GM12878 (cell line): ENCODE measurements around the gene GRIP2. TPM values are rescaled to one million over a fixed set of nuclear protein-coding genes. Genes with fewer than 3 reads are reported as not detected.

Experiments
- ATAC-seq: fragments of 200-7000 bp; cut with Tn5 transposase; 3 replicates; pipeline ENCODE4 v1.9.1; 2020; ENCODE audit warnings: mild to moderate bottlenecking, moderate library complexity
- BruUV-seq: library from RNA; stranded (reverse); fragments of 400-500 nt; replicated peaks from 2 replicates; lab custom pipeline; 2021; lab: Mats Ljungman, UMichigan
- CTCF ChIA-PET: fragments of 300-600 bp; sonication (Branson Sonifier 250); formaldehyde crosslinking; extraction: SDS; loops from one replicate; lab custom pipeline; 2021; ENCODE audit warnings: inconsistent platforms; lab: Yijun Ruan, JAX
- POLR2A ChIA-PET: fragments of 350-600 bp; formaldehyde crosslinking; extraction: SDS; loops from one replicate; lab custom pipeline; 2021; ENCODE audit warnings: inconsistent platforms; lab: Charles Lee
- RAD21 ChIA-PET: fragments of 300-600 bp; sonication (Branson Sonifier 250); formaldehyde crosslinking; loops from one replicate; lab custom pipeline; 2023; ENCODE audit warnings: antibody characterized with exemption; ENCODE audit not compliant: unreplicated experiment; lab: Charles Lee
- SMC1A ChIA-PET: fragments of 300-600 bp; sonication (Branson Sonifier 250); formaldehyde crosslinking; loops from one replicate; lab custom pipeline; 2023; ENCODE audit not compliant: unreplicated experiment, uncharacterized antibody; lab: Charles Lee
- DNase-seq: peaks from one replicate; pipeline ENCODE4 v3.0.0-alpha.2; 2011; ENCODE audit warnings: low read depth, low spot score
- FAIRE-seq: peaks from 3 replicates; lab custom pipeline; 2011; peaks lifted over from hg19 to GRCh38; lab: Jason Lieb, UNC
- H2AFZ ChIP-seq: 2 replicates; pipeline ENCODE4 v1.6.0; 2011; ENCODE audit warnings: low read depth, low read length, control low read depth; ENCODE audit not compliant: control insufficient read depth
- H3K27ac ChIP-seq: 2 replicates; pipeline ENCODE4 v1.5.1; 2011; ENCODE audit warnings: control low read depth; ENCODE audit not compliant: control insufficient read depth, insufficient read depth
- H3K27me3 ChIP-seq, 2 experiments: replicated peaks in 1 of 2; 2 replicates each; pipeline versions ENCODE4 v1.6.0 to v1.6.1; 2011; ENCODE audit warnings: low read length in 1 of 2; ENCODE audit not compliant: control insufficient read depth in 2 of 2, insufficient read depth in 2 of 2
- H3K36me3 ChIP-seq, 2 experiments: 2 replicates each; pipeline ENCODE4 v1.5.1; 2011; ENCODE audit warnings: low read length in 1 of 2; ENCODE audit not compliant: control insufficient read depth in 2 of 2, insufficient read depth in 2 of 2
- H3K4me1 ChIP-seq: 2 replicates; pipeline ENCODE4 v1.6.1; 2011; ENCODE audit warnings: mild to moderate bottlenecking, low read length, moderate library complexity, mixed read lengths; ENCODE audit not compliant: control insufficient read depth, insufficient read depth
- H3K4me2 ChIP-seq: 2 replicates; pipeline ENCODE4 v1.6.0; 2011; ENCODE audit warnings: control low read depth; ENCODE audit not compliant: control insufficient read depth, insufficient read depth
- H3K4me3 ChIP-seq: fragments of 200-600 bp; sonication (generic); 2 replicates; pipeline ENCODE4 v1.5.1; 2016
- H3K79me2 ChIP-seq: 2 replicates; pipeline ENCODE4 v1.6.0; 2011; ENCODE audit warnings: low read length; ENCODE audit not compliant: control insufficient read depth, insufficient read depth
- H3K9ac ChIP-seq: 2 replicates; pipeline ENCODE4 v1.8.0; 2011; ENCODE audit warnings: low read length, control low read depth, mixed read lengths; ENCODE audit not compliant: control insufficient read depth, insufficient read depth
- H3K9me3 ChIP-seq: replicated peaks from 3 replicates; pipeline ENCODE4 v1.5.1; 2011; ENCODE audit warnings: mild to moderate bottlenecking, low read length; ENCODE audit not compliant: control insufficient read depth, insufficient read depth
- H4K20me1 ChIP-seq: 2 replicates; pipeline ENCODE4 v1.6.0; 2011; ENCODE audit not compliant: control insufficient read depth, insufficient read depth
- FOXK2 ChIP-seq: fragments of 450-650 bp; IDR thresholded peaks from 2 replicates; pipeline ENCODE4 v1.6.1; 2017; ENCODE audit warnings: mild to moderate bottlenecking, moderate library complexity
- GATAD2B ChIP-seq: fragments of 450-650 bp; conservative IDR thresholded peaks from 2 replicates; pipeline ENCODE4 v1.6.1; 2017; ENCODE audit warnings: low read depth, mild to moderate bottlenecking, moderate library complexity
- IRF3 ChIP-seq: fragments of 450-650 bp; IDR thresholded peaks from 2 replicates; pipeline ENCODE4 v1.6.1; 2014; ENCODE audit warnings: mild to moderate bottlenecking
- LARP7 ChIP-seq: fragments of 450-650 bp; IDR thresholded peaks from 2 replicates; pipeline ENCODE4 v1.6.1; 2017; ENCODE audit warnings: mild to moderate bottlenecking
- MAX ChIP-seq: IDR thresholded peaks from 2 replicates; pipeline ENCODE4 v1.6.1; 2012; ENCODE audit warnings: low read depth, low read length, improper control_type of control experiment
- WRNIP1 ChIP-seq: IDR thresholded peaks from 2 replicates; pipeline ENCODE4 v1.6.1; 2011; ENCODE audit warnings: low read depth, low read length, improper control_type of control experiment, borderline replicate concordance
- ZNF274 ChIP-seq: IDR thresholded peaks from one replicate; pipeline ENCODE4 v1.8.0; 2011; ENCODE audit not compliant: insufficient read length, insufficient read depth
- WGBS: methylation state at CpG from one replicate; pipeline ENCODE4 v1.1.6; 2016; ENCODE audit warnings: low lambda C conversion rate; ENCODE audit not compliant: insufficient replicate concordance, insufficient coverage; ENCODE audit errors: missing lambda C conversion rate; 5-methylcytosine and 5-hydroxymethylcytosine counted together
- in situ Hi-C: fragments of 300-500 bp; cut with MboI; formaldehyde crosslinking; loops from 9 replicates; pipeline ENCODE4 v1.14.3; 2018; ENCODE audit warnings: mixed read lengths
- intact Hi-C: fragments of 100-400 bp; cut with micrococcal nuclease; formaldehyde crosslinking; loops from one replicate; pipeline ENCODE4 v1.14.2; 2022; ENCODE audit not compliant: unreplicated experiment
- polyA plus RNA-seq, 11 experiments: library from polyadenylated mRNA; depleted of rRNA in 4 of 11; unstranded in 6 of 11; stranded (reverse) in 5 of 11; fragments of >200 nt; fragmentation: Nextera tagmentation in 4 of 11; fragmentation: Illumina TruSeq in 1 of 11; extraction: Ambion mirVana in 4 of 11; extraction: Trizol in 1 of 11; gene quantifications; 1 replicate in 1 of 11; 2 replicates in 10 of 11; pipeline versions ENCODE4 v1.2.1 to v1.2.3, GENCODE V29; 2011 to 2016; ENCODE audit warnings: inconsistent platforms in 2 of 11, missing spikeins in 2 of 11, low read depth in 1 of 11
- total RNA-seq, 4 experiments: library from RNA; depleted of rRNA in 3 of 4; stranded (reverse); fragments of >200 nt in 3 of 4; fragmentation: Illumina TruSeq in 1 of 4; extraction: Trizol in 1 of 4; gene quantifications; 2 replicates each; pipeline versions ENCODE4 v1.2.1 to v1.2.3, GENCODE V29; 2013 to 2021

Gene GRIP2
- total and polyA plus RNA-seq, 10 of the 15 experiments (the other 5 are each of a cell fraction or from before 2014, with no cell fraction given), result not detected

GRCh38 chr3:14457999-14458398 is 82.1 kb downstream of the GRIP2 start:
- H3K4me1 ChIP-seq, result no peaks in the 10 kb centered on the region
- no peak overlapping the region for H3K4me2 ChIP-seq
- H3K27me3 ChIP-seq, result no peaks in the 10 kb centered on the region
- WGBS, result 97% methylated on average over 9 of the region's 9 CpGs
- no peak for DNase-seq
- H3K27ac ChIP-seq, result no peak overlapping the region
- CTCF ChIA-PET, result interaction anchor here (0.8 to 1.9 kb wide), 10 partner anchors 9 to 468 kb away, joined by 3 to 5 read pairs (median 3); partner anchors contain the start of gene SLC6A6
- no peak overlapping the region for H2AFZ ChIP-seq
- no peak for ATAC-seq
- H3K4me3 ChIP-seq, result no peak overlapping the region
- peaks cover 8 to 16% of the 10 kb centered on the region in 2 experiments; a peak in 3 of 4 replicates for H3K36me3 ChIP-seq
- intact Hi-C loops, result no loop called here
- in situ Hi-C loops, result no loop called here
- SMC1A ChIA-PET, result interaction anchor here (0.6 to 2.0 kb wide), 11 partner anchors 10 to 248 kb away, joined by 3 to 9 read pairs (median 4); partner anchors contain the start of gene SLC6A6
- H3K9ac ChIP-seq, result no peak overlapping the region
- RAD21 ChIA-PET, result interaction anchor here (1.1 to 1.8 kb wide), 8 partner anchors 19 to 254 kb away, joined by 3 to 7 read pairs (median 4); partner anchors contain the start of gene SLC6A6
- no peaks in the 10 kb centered on the region for H3K9me3 ChIP-seq
- no peaks in the 10 kb centered on the region for H3K79me2 ChIP-seq
- FAIRE-seq, result no peak
- no peak for TF ChIP-seq MAX
- no peak for TF ChIP-seq IRF3
- TF ChIP-seq ZNF274, result no peak
- no peak for TF ChIP-seq GATAD2B
- TF ChIP-seq FOXK2, result no peak
- no peak for TF ChIP-seq WRNIP1
- no peak for TF ChIP-seq LARP7
- POLR2A ChIA-PET, result no interaction called here
- BruUV-seq, result no TSS peak
- no peaks in the 10 kb centered on the region for H4K20me1 ChIP-seq
